Stimulated activated CD4-positive, alpha-beta T cell treated with anti-CD3 and anti-CD28 coated beads, Interleukin-4, amount 100 ng/mL, for 4 hours (primary cell): ENCODE measurements around the gene COL4A3.

Experiments used
- DNase-seq, 2 experiments: peaks; one replicate each; pipeline ENCODE4 v3.0.0-alpha.2; 2020

The COL4A3 gene

GRCh38 chr2:227348324-227348723, 183.9 kb downstream of the COL4A3 start:
- DNase-seq = no peak

- DNase-seq = no peak
These were observed 185.7 kb downstream of the COL4A3 start for GRCh38 chr2:227349989-227350612.

- DNase-seq = no peak
These were observed 187.2 kb downstream of the COL4A3 start for GRCh38 chr2:227351639-227352038.

GRCh38 chr2:227360351-227360750, 195.9 kb downstream of the COL4A3 start:
- no peak for DNase-seq

GRCh38 chr2:227363756-227364155, 199.3 kb downstream of the COL4A3 start:
- no peak for DNase-seq
